CD8-positive, alpha-beta memory T cell (primary cell): ENCODE data around the gene ITGAL. TPM values are rescaled to one million over a fixed set of nuclear protein-coding genes. Genes with fewer than 3 reads are reported as not detected.

Experiments used
- CTCF ChIA-PET: fragments of 350-600 bp; sonication (Branson Sonifier 250); formaldehyde crosslinking; loops from one replicate; lab custom pipeline; 2021; ENCODE audit warnings: antibody characterized with exemption; lab: Charles Lee
- POLR2A ChIA-PET: fragments of 350-600 bp; sonication (Branson Sonifier 250); formaldehyde crosslinking; loops from one replicate; lab custom pipeline; 2021; ENCODE audit warnings: antibody characterized with exemption; lab: Charles Lee
- DNase-seq, 5 donors: peaks; one replicate each; pipeline versions ENCODE4 v3.0.0 to v3.0.0-alpha.2; 2020 to 2022; ENCODE audit warnings: mixed read lengths in 1 of 5
- H3K27ac ChIP-seq: one replicate; pipeline ENCODE4 v1.7.0; 2013; ENCODE audit warnings: low read depth, mild to moderate bottlenecking, low read length, moderate library complexity
- H3K27me3 ChIP-seq: 2 replicates; pipeline ENCODE4 v1.7.0; 2013; ENCODE audit warnings: low read length, mild to moderate bottlenecking; ENCODE audit not compliant: insufficient read depth, poor library complexity, severe bottlenecking
- H3K36me3 ChIP-seq: 2 replicates; pipeline ENCODE4 v1.7.0; 2013; ENCODE audit warnings: mild to moderate bottlenecking, low read length, moderate library complexity; ENCODE audit not compliant: insufficient read depth
- H3K4me1 ChIP-seq: 2 replicates; pipeline ENCODE4 v1.7.0; 2013; ENCODE audit warnings: mild to moderate bottlenecking, low read length, moderate library complexity; ENCODE audit not compliant: insufficient read depth
- H3K4me3 ChIP-seq: 2 replicates; pipeline ENCODE4 v1.7.0; 2013; ENCODE audit warnings: mild to moderate bottlenecking, low read length
- H3K9me3 ChIP-seq: 2 replicates; pipeline ENCODE4 v1.7.0; 2013; ENCODE audit warnings: mild to moderate bottlenecking, low read length
- H3K27ac Mint-ChIP-seq, 8 donors: one replicate each; pipeline ENCODE4 v1.8.0; 2020 to 2021; ENCODE audit warnings: mixed read lengths in 8 of 8, mild to moderate bottlenecking in 6 of 8, inconsistent platforms in 3 of 8, moderate library complexity in 3 of 8
- H3K27me3 Mint-ChIP-seq, 2 donors: one replicate each; pipeline ENCODE4 v1.8.0; 2020 to 2021; ENCODE audit warnings: mixed read lengths in 2 of 2, mild to moderate bottlenecking in 1 of 2, moderate library complexity in 1 of 2
- H3K36me3 Mint-ChIP-seq, 3 donors: one replicate each; pipeline ENCODE4 v1.8.0; 2020 to 2021; ENCODE audit warnings: mixed read lengths in 3 of 3, inconsistent platforms in 1 of 3, mild to moderate bottlenecking in 1 of 3
- H3K4me1 Mint-ChIP-seq, 3 donors: one replicate each; pipeline ENCODE4 v1.8.0; 2020 to 2021; ENCODE audit warnings: mixed read lengths in 3 of 3, inconsistent platforms in 1 of 3, mild to moderate bottlenecking in 1 of 3
- H3K4me3 Mint-ChIP-seq, 7 donors: one replicate each; pipeline ENCODE4 v1.8.0; 2020 to 2021; ENCODE audit warnings: mixed read lengths in 7 of 7, mild to moderate bottlenecking in 6 of 7, moderate library complexity in 4 of 7, inconsistent platforms in 2 of 7
- H3K9me3 Mint-ChIP-seq, 5 donors: one replicate each; pipeline ENCODE4 v1.8.0; 2020 to 2022; ENCODE audit warnings: mixed read lengths in 5 of 5, mild to moderate bottlenecking in 3 of 5, moderate library complexity in 2 of 5, inconsistent platforms in 1 of 5
- polyA plus RNA-seq: library from polyadenylated mRNA; unstranded; fragments of 300-500 nt; fragmentation: Illumina TruSeq; gene quantifications from one replicate; pipeline ENCODE4 v1.2.3, GENCODE V29; 2021
- total RNA-seq, 2 experiments: library from RNA; stranded (reverse); gene quantifications; one replicate each; pipeline ENCODE4 v1.2.3, GENCODE V29; 2021

Gene ITGAL
- total and polyA plus RNA-seq, 3 experiments from 2014 or later, result 256 to 363 (median 333) TPM

- no peak overlapping the region for H3K4me3 ChIP-seq
- H3K9me3 Mint-ChIP-seq, result no peaks in the 10 kb centered on the region
- CTCF ChIA-PET, result interaction anchor here (1.1 to 4.5 kb wide), 8 partner anchors 9 to 62 kb away, joined by 3 to 20 read pairs (median 4); partner anchors contain the start of gene DCTPP1
- H3K27ac Mint-ChIP-seq, result peak overlapping the region in 5 of 8 donors; percentile 57 to 91 (median 68)
- peaks cover 13% of the 10 kb centered on the region for H3K4me1 ChIP-seq
- POLR2A ChIA-PET, result interaction anchor here (0.6 to 2.0 kb wide), 7 partner anchors 9 to 58 kb away, joined by 3 to 16 read pairs (median 5); partner anchors contain the start of gene ITGAL
- no peaks in the 10 kb centered on the region for H3K27me3 Mint-ChIP-seq
- H3K36me3 Mint-ChIP-seq, result peaks cover 12 to 79% (median 14%) of the 10 kb centered on the region in 3 donors
- H3K36me3 ChIP-seq, result peaks cover 61% of the 10 kb centered on the region
- peak overlapping the region; percentile 44 for H3K27ac ChIP-seq
- peak in 3 of 5 donors; percentile 10 to 68 (median 28) for DNase-seq
- H3K9me3 ChIP-seq, result no peaks in the 10 kb centered on the region
- H3K4me3 Mint-ChIP-seq, result peak overlapping the region in 2 of 7 donors; percentile 6 to 46
- no peaks in the 10 kb centered on the region for H3K27me3 ChIP-seq
- H3K4me1 Mint-ChIP-seq, result peaks cover 20 to 45% (median 28%) of the 10 kb centered on the region in 3 donors
Observed at GRCh38 chr16:30491744-30492308, 19.3 kb downstream of the ITGAL start.

- DNase-seq, result no peak
- peaks cover 57% of the 10 kb centered on the region for H3K36me3 ChIP-seq
- CTCF ChIA-PET, result interaction anchor here (2.7 to 4.5 kb wide), 2 partner anchors 44 to 64 kb away, joined by 11 to 20 read pairs; partner anchors contain the start of gene DCTPP1
- H3K27ac ChIP-seq, result no peak overlapping the region
- no peaks in the 10 kb centered on the region for H3K27me3 Mint-ChIP-seq
- peaks cover 13% of the 10 kb centered on the region for H3K4me1 ChIP-seq
- POLR2A ChIA-PET, result interaction anchor here (0.5 to 3.7 kb wide), 3 partner anchors 17 to 88 kb away, joined by 3 to 13 read pairs (median 4); no protein-coding TSS in a partner anchor
- H3K4me3 Mint-ChIP-seq, result no peak overlapping the region
- H3K27ac Mint-ChIP-seq, result no peak overlapping the region
- H3K36me3 Mint-ChIP-seq, result peaks cover 8 to 78% (median 13%) of the 10 kb centered on the region in 3 donors
- H3K4me3 ChIP-seq, result no peak overlapping the region
- H3K9me3 ChIP-seq, result no peaks in the 10 kb centered on the region
- H3K9me3 Mint-ChIP-seq, result no peaks in the 10 kb centered on the region
- no peaks in the 10 kb centered on the region for H3K27me3 ChIP-seq
- H3K4me1 Mint-ChIP-seq, result peaks cover 15 to 35% (median 26%) of the 10 kb centered on the region in 3 donors
Observed at GRCh38 chr16:30493941-30494488, 21.5 kb downstream of the ITGAL start.

DNA sequence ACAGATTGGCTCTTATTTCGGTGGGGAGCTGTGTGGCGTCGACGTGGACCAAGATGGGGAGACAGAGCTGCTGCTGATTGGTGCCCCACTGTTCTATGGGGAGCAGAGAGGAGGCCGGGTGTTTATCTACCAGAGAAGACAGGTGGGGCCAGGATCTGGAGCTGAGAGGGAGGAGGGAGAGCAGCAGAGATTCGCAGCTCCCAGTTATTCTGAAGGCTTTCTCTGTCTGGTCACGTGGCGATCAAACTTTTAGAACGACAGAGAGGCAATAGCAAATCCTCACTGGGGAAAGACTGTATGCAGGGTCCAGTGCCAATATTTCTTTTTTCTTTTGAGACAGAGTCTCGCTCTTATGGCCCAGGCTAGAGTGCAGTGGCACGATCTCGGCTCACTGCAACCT is 22.2 kb downstream of the ITGAL start:
- peaks cover 8 to 76% (median 14%) of the 10 kb centered on the region in 3 donors for H3K36me3 Mint-ChIP-seq
- Histone ChIP-seq H3K27me3 (no peaks in the 10 kb centered on the region), H3K4me1 (peaks cover 13% of the 10 kb centered on the region), H3K27ac (no peak overlapping the region), H3K4me3 (no peak overlapping the region), H3K9me3 (no peaks in the 10 kb centered on the region), H3K36me3 (peaks cover 54% of the 10 kb centered on the region)
- ChIA-PET CTCF (interaction anchor here (2.7 to 4.5 kb wide), 2 partner anchors 45 to 65 kb away, joined by 11 to 20 read pairs; partner anchors contain the start of gene DCTPP1), POLR2A (interaction anchor here (0.6 to 3.7 kb wide), 5 partner anchors 12 to 54 kb away, joined by 3 to 13 read pairs (median 5); no protein-coding TSS in a partner anchor)
- DNase-seq, result no peak
- no peaks in the 10 kb centered on the region for H3K9me3 Mint-ChIP-seq
- no peaks in the 10 kb centered on the region for H3K27me3 Mint-ChIP-seq
- peak overlapping the region in 2 of 8 donors; percentile 7 to 69 for H3K27ac Mint-ChIP-seq
- H3K4me3 Mint-ChIP-seq, result no peak overlapping the region
- peaks cover 14 to 32% (median 20%) of the 10 kb centered on the region in 3 donors for H3K4me1 Mint-ChIP-seq

DNA sequence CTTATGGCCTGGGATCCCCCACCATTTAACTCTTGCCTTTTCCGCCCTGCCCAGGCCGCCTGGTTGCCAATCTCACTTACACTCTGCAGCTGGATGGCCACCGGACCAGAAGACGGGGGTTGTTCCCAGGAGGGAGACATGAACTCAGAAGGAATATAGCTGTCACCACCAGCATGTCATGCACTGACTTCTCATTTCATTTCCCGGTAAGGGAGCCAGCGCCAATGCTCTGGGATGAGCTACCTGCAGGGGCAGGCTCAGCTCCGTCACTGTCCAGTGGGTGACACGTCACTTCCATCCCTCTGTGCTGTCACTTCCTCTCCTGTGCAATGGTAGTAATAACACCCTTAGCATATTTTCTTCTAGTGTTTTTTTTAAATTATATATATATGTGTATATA is 26.7 kb downstream of the ITGAL start:
- Mint-ChIP-seq H3K9me3 (no peaks in the 10 kb centered on the region), H3K27me3 (peaks cover 0 to 2% of the 10 kb centered on the region in 2 donors), H3K27ac (peak overlapping the region in 6 of 8 donors; percentile 23 to 51 (median 44)), H3K4me1 (peaks cover 8 to 14% (median 12%) of the 10 kb centered on the region in 3 donors), H3K36me3 (peaks cover 13 to 65% (median 14%) of the 10 kb centered on the region in 3 donors), H3K4me3 (no peak overlapping the region)
- peaks cover 57% of the 10 kb centered on the region for H3K36me3 ChIP-seq
- POLR2A ChIA-PET, result interaction anchor here (0.9 to 1.3 kb wide), 2 partner anchors 17 to 23 kb away, joined by 3 read pairs; no protein-coding TSS in a partner anchor
- CTCF ChIA-PET, result interaction anchor here (0.8 to 4.5 kb wide), 5 partner anchors 27 to 70 kb away, joined by 3 to 27 read pairs (median 5); partner anchors contain the start of genes DCTPP1 and ITGAL
- H3K27ac ChIP-seq, result peak overlapping the region; percentile 51
- H3K4me3 ChIP-seq, result no peak overlapping the region
- no peak for DNase-seq
- no peaks in the 10 kb centered on the region for H3K4me1 ChIP-seq
- no peaks in the 10 kb centered on the region for H3K9me3 ChIP-seq
- no peaks in the 10 kb centered on the region for H3K27me3 ChIP-seq

DNA sequence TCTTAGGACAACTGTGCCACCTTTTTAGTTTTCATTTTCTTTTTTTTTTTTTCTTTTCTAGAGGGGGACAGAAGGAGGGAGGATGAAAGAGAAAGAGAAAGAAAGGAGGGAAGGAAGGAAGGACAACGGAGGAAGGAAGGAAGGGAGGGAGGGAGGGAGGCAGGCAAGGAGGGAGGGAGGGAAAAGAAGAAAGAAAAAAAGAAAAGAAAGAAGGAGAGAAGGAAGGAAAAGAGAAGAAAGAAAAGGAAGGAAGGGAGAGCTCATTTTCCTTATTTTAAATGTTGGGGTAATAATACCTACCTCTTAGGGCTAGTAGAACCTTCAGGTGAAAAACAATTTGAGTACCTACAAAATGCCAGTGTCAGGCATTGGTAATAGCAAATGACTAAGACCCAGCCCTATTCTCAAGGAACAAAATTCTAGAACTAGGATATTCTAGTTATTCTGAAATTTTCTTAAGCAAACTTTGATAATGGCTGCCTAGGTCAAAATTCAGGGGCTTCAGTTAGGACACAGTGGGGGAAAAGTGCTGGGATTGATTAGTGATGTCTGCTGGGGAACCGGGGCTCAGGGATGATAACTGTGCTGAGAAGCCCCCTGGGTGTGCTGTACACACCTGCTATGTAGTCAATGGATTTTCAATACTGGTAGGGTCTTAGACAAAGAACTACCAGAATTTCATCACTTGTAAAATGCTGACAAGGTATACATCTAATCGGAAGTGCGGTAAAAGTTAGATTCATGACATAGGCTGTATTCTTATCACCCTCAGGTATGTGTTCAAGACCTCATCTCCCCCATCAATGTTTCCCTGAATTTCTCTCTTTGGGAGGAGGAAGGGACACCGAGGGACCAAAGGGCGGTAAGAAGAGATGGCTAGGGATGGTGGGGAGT is 31.1 kb downstream of the ITGAL start:
- no peaks in the 10 kb centered on the region for H3K27me3 ChIP-seq
- no peaks in the 10 kb centered on the region for H3K9me3 ChIP-seq
- peaks cover 58% of the 10 kb centered on the region for H3K36me3 ChIP-seq
- peak overlapping the region in 7 of 8 donors; percentile 48 to 91 (median 80) for H3K27ac Mint-ChIP-seq
- H3K36me3 Mint-ChIP-seq, result peaks cover 12 to 62% (median 17%) of the 10 kb centered on the region in 3 donors
- H3K9me3 Mint-ChIP-seq, result no peaks in the 10 kb centered on the region
- peaks cover 8 to 12% (median 8%) of the 10 kb centered on the region in 3 donors for H3K4me1 Mint-ChIP-seq
- H3K27me3 Mint-ChIP-seq, result peaks cover 0 to 2% of the 10 kb centered on the region in 2 donors
- no peaks in the 10 kb centered on the region for H3K4me1 ChIP-seq
- ChIA-PET POLR2A (interaction anchor here (0.6 to 0.9 kb wide), 2 partner anchors 28 to 85 kb away, joined by 10 read pairs; no protein-coding TSS in a partner anchor), CTCF (interaction anchor here (1.0 to 1.4 kb wide), 2 partner anchors 55 to 74 kb away, joined by 3 to 4 read pairs; partner anchors contain the start of genes DCTPP1 and ZNF764)
- no peak overlapping the region for H3K4me3 Mint-ChIP-seq
- H3K4me3 ChIP-seq, result no peak overlapping the region
- no peak overlapping the region for H3K27ac ChIP-seq
- DNase-seq, result no peak

GRCh38 chr16:30509081-30509765 is 36.7 kb downstream of the ITGAL start:
- CTCF ChIA-PET, result interaction anchor here (0.8 to 1.3 kb wide), 2 partner anchors 8 to 79 kb away, joined by 3 to 5 read pairs; partner anchors contain the start of gene DCTPP1
- no peak overlapping the region for H3K4me3 ChIP-seq
- peak overlapping the region in 5 of 8 donors; percentile 21 to 89 (median 43) for H3K27ac Mint-ChIP-seq
- H3K27me3 Mint-ChIP-seq, result no peaks in the 10 kb centered on the region
- POLR2A ChIA-PET, result interaction anchor here (0.6 to 0.8 kb wide), 3 partner anchors 18 to 37 kb away, joined by 5 to 6 read pairs (median 6); no protein-coding TSS in a partner anchor
- H3K9me3 Mint-ChIP-seq, result no peaks in the 10 kb centered on the region
- H3K4me1 ChIP-seq, result no peaks in the 10 kb centered on the region
- H3K4me1 Mint-ChIP-seq, result peaks cover 3 to 24% (median 13%) of the 10 kb centered on the region in 3 donors
- no peak overlapping the region for H3K4me3 Mint-ChIP-seq
- H3K27me3 ChIP-seq, result no peaks in the 10 kb centered on the region
- peaks cover 25 to 83% (median 28%) of the 10 kb centered on the region in 3 donors for H3K36me3 Mint-ChIP-seq
- H3K27ac ChIP-seq, result no peak overlapping the region
- peaks cover 72% of the 10 kb centered on the region for H3K36me3 ChIP-seq
- no peaks in the 10 kb centered on the region for H3K9me3 ChIP-seq
- DNase-seq, result no peak
